ENCODE results near the gene ACR.
"Not testable (repeated sequence)": the region's sequence is repeated elsewhere in the genome, so short reads cannot be mapped to it uniquely, and the experiment has no call there.

The ACR gene

GRCh38 chr22:50783880-50784276, 45.9 kb downstream of the ACR start:
- not testable (repeated sequence) for DNase-seq

GRCh38 chr22:50785289-50785688, 47.3 kb downstream of the ACR start:
- DNase-seq = not testable (repeated sequence)

GRCh38 chr22:50786936-50787335, 48.9 kb downstream of the ACR start:
- not testable (repeated sequence) for DNase-seq

All from stimulated activated CD4-positive, alpha-beta T cell treated with anti-CD3 and anti-CD28 coated beads, Interleukin-4, amount 100 ng/mL, for 24 hours (primary cell).